SH-SY5Y (cell line): ENCODE results near the gene SCD5.

ENCODE experiments used
- GATA2 ChIP-seq: IDR thresholded peaks from 2 replicates; pipeline ENCODE4 v1.6.1; 2011; ENCODE audit warnings: mild to moderate bottlenecking, low read depth, low read length
- GATA3 ChIP-seq: IDR thresholded peaks from 2 replicates; pipeline ENCODE4 v1.6.1; 2011; ENCODE audit warnings: low read depth, mild to moderate bottlenecking, low read length, moderate library complexity

- TF ChIP-seq GATA3: no peak
- no peak for TF ChIP-seq GATA2
Observed at GRCh38 chr4:82809619-82810018, 11.0 kb upstream of the SCD5 start.
